Umbilical cord (tissue), 2 donors: ENCODE results near the gene ELAVL2. TPM values are rescaled to one million over a fixed set of nuclear protein-coding genes. Genes with fewer than 3 reads are reported as not detected.

Experiments
- DNase-seq: peaks from one replicate; pipeline ENCODE4 v3.0.0-alpha.2; 2015; ENCODE audit warnings: low spot score
- total RNA-seq: library from RNA; depleted of rRNA; stranded (reverse); fragments of >200 nt; gene quantifications from one replicate; pipeline ENCODE4 v1.2.3, GENCODE V29; 2014; ENCODE audit warnings: low replicate concordance; ENCODE audit not compliant: insufficient read depth

The ELAVL2 gene
- 7.2 TPM for total RNA-seq

DNA sequence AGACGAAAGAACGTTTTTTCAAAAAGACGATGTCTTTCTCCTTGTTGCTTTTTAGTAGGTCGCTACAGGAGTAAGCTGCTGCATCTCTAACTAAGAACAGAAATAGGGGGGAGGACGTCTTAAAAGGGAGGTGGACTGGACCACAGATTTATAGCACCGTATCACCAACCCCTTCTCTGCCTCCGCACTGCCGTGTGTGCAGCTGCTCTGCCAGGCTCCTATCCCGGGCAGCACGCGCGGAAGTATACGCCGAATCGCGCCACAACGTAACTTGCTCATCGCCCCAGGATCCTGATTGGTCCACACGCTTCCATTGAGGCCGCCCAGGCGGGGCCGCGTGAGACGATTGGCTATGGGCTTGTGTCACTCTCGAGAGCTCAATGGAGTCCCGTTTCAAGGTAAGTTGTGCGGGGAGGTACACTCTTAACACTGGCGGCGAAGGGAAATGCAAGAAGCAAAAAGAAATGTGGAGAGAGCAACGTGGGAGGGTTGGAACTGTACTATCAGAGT is at the start of gene ELAVL2:
Gene ELAVL2, minus strand, starts transcription at position 121 of the 510 bp plus-strand sequence. CDS start 64,006 bp downstream, outside the sequence.
- DNase-seq = peak; percentile 99

DNA sequence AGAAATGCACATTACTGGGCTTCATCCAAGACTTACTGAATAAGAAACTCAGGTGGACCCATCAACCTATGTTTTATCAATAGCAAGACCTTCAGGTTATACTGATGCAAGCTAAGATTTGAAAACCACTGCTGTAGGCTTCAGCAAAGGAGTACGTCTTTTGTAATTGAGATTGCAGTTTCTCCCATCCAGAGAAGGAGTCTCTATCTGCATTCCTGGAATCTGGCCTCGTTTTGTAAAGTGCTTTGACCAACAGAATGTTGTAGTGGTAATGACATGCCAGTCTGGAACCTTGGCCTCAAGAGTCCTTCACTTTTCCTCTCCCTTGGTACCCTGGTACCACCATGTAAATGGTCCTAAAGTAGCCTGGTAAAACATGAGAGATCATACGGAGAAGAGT is 32.2 kb upstream of the ELAVL2 start:
- no peak for DNase-seq

DNA sequence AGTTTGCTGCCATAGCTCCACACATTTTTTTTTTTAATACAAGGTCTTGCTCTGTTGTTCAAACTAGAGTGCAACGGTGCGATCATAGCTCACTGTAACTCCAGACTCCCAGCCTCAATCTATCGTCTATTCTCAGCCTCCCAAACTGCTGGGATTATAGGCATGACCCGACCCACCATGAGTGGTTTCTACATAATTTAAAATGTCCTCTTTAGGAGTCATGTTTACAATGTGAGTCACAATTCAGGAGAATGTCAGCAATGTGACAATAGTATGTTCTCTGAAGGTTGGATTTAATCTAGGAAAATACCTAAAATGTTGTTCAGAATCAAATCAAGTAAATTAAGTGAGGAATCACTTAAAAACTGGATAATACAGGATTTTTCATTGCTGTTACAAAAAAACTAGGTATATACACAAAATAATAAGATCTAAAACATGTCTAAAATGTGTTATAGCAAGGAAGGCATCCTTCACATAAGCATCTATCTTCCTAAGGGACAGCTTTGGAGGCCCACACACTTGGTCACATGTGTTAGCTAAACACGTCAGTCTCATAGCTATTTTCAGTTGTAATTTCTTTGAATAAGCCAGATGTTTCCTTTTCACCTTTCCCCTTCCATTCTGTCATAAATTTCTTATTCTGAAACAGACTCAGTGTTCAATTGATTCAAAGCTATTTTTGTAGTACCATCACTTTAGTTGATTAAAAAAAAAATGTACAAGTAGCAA is 30.0 kb upstream of the ELAVL2 start:
- DNase-seq = no peak

DNA sequence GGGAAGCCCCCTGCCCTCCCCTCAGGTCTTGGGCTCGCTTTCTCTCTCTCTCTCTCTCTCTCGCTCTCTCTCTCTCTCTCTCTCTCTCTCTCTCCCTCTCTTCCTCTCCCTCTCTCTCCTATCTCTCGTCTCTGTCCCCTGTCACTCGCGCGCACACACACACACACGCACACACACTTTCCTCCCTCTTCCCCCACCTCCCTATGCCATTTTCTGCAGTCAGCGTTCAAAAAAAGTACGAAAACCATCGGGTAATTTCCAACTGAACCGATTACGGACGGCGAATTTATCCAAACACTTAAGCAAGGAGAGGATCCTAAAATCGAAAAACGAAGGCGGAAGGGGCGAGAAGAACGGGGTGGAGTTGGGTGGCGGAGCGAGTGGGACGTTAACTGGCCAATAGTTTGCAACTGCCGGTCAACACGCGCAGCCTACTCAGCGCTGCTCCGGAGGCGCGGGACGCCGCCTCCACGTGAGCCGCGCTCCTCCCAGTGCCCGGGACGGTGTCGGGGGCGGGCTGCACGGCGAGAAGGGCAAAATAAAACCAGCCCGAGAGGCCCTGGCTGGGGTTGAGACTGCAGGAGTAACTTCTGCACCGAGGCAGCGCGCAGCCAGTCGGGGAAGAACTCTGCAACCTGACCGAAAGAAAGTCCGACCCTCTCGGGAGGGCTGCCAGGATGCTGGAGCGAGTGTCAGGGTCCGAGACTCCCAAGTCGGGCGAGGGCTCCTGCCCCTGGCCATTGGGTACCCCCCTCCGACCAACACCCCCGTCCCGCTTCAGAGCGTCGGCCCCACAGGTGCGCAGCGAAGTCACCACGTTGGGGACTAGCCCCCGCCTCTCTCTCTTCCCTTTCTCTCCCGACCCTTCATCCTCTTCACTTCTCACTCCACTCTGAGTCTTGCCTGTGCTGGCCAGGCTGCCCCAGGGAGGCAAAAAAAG is 24.9 kb upstream of the ELAVL2 start:
- DNase-seq = peak; percentile 69

DNA sequence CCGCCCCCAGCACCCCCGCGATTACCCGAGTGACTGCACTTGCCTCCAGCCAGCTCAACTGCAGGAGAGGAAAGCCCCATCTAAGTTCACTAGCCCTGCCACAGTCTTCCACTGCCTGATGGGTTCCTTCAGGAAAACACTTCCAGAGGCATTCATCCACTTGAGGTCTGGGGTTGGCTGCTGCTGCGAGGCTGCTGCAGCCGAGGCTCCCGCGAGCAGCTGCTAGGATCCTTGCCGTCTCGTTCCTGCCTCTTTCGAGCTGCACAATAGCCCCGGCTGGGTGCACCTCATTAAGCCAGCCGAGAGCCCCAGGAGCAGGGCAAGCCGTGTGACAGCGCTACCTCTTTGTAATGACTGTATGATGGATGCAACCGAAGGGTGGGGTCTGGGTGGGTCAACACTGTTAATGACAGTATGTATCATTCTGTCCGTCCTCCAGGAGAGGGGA is 24.2 kb upstream of the ELAVL2 start:
- peak; percentile 34 for DNase-seq

DNA sequence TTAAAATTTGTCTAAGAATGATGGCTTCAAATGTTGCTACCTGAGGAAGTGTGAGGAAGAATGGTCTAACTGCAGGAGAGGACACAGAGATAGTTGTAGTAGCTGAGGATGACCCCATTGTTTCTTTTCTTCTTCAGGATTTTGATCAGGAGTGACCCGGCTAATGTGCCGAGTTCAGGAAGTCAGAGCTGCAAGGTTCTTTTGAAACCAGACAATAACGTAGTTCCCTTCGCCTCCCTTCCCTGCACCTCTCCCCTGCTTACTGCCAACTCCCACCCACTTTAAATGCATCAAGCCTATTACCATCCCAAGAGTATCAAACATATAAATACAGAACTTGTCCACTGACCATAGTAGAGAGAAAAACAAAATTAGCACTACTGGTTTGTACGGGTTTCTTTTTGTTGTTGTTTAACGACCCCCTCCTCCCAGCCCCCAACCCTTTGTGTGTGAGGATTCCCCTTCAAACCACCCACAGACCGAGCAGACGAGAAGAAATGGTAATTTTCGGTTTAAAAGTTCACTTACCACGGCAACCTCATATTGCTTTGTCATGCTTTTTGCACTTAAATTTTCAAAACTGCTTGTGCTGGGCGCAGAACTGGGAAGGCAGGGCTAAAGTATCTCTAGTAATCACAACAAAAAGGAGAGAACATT is 23.5 kb upstream of the ELAVL2 start:
- peak; percentile 8 for DNase-seq

DNA sequence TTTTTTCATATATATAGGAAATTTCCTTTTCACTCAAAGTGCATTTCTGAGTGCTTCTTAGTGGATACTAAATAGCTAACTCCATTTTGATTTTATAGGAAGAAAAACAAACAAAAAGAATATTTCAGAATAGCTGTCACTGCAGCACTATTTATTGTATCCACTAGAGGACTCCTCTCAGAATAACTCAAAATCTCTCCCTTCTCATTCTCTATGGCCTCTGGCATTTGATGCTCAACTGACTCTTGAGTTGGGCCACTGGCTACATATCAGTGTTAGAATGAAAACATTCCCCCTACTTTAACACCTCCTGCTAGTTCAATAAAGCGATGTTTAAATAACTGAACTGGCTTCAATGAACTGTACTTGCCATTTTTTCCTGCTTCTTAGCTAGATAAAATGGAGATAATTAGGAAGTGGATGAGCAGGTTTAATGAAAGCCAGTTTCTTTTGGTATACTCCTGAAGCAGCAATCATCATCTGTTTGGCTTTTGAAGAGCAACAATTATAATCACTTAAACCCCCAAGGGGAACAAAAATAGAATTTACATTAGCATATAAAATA is 16.6 kb upstream of the ELAVL2 start:
- DNase-seq = no peak

DNA sequence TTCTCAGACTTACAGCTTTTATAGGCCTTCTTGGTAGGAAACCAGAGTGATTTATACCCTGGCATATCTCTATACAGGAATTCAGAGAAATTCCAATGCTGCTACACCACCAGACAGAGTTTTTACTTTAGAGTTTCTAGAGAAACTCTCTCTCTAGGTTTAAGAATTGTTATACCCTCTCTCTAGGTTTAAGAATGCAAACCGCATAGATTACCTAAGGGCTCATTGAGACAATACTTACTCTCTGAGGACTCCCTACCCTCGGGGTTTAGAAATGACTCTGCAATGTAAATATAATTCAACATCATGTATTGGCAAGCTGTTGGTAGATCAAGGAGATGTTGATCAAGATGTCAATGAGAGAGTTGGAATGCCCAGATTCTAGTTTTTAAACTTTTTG is 15.3 kb upstream of the ELAVL2 start:
- no peak for DNase-seq

DNA sequence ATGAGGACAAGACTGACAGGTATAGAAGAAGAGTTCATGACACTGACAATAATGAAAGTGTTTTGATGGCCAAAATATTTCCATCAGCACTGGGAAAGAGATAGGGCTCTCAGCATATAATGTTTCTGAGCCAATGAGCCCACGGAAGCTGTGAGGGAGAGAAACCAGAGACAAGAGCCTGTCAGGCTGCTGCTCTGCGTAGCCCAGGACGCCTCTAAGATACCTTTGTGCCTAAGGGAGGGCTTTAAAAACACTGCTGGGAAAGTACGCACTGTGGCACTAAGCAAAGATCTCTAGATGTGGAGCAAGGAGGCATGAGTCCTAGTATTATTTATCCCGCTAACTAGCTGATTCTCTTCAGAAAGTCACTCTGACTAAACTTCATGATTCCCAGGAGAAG is 11.0 kb upstream of the ELAVL2 start:
- no peak for DNase-seq

DNA sequence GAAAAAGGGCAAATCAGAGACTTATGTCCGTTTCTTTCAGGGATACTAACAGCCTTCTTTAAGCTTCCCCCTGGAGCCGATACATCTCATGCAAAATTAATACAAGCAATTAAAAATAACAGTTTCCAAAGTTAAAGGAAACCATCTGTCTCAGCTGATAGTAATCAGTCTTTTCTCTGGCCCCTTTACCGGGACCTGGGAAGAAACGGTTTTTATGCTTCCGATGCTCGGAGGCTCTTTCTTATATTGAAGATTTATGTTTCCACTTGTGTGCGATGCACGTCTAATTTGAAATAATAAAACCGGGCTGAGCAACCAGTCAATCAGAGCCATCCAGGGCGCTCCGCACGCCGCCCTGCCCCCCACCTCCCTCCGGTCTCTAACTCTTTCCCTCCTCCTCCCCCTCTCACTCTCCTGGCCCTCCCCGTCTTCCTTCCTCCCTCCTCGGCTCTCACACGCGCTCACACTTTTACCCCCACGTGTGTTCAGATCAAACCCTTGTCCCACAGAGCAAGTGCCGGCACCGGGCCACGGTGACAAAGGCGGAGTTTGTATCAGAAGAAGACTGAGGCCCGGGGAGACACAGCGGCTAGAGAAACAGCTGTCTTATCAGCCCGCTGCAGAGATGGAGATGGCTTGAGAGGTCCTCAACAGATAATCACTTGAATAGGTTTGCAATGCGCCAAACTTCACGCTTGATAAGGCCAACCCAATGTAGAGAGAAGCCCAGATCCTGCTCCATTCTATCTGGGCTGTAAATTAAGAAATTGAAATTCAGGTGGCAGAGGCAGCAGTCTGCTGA is 5.1 kb upstream of the ELAVL2 start:
- DNase-seq = no peak

DNA sequence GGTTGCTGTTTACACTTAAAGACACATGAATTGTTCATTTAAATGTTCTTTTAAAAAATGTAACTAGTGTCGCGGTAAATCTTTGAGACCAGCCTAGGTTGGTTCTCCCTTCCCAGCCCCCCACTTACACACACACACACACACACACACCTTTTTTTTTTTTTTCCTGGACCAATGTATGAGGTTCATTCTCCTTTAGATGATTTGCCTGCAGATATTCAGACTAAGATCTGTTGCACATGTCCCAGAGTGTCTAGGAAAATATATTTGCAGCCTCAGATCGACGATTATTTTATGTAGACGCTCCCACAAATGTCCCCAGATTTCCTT is 4.4 kb upstream of the ELAVL2 start:
- DNase-seq = no peak

DNA sequence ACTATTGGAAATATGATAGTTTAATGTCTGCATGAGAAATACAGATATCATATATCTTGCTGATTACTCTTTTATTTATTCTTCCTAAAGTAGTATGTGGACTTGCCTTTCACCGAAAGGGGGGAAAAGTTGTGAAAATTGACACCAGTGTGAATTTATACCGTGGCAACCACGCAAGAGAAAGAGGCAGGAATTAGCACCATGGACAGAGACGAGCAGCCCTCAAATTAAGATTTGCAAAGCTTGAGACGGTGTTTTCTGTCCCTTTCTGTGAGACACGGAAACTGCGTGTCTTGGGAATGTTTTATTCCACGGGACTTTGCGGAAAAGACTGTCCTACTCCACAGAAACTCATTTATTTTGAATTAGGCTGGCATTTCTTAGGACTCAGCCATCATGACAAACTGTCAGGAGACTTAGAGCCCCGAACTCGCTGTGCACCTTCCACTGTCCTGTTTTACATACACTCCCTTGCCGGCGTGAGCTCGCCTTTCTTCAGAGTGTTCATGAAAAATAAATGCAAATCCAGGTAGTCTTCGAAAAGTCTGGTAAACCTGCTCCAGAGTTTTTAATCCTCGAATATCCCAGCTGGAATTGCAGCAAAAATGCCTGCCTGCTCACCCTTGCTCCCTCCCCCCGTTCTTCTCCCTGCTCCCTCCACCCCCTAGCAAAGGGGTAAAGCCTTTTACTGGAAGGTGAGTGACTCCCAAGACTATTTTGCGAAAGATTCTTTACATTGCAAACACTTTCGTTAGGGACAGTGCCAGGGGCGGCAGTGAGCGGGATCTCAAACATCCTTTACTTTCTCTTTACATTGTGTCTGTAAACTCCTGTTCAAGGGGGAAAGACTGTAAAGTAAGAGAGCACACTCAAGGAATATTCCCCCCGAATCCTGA is 3.8 kb upstream of the ELAVL2 start:
- DNase-seq = peak; percentile 66

DNA sequence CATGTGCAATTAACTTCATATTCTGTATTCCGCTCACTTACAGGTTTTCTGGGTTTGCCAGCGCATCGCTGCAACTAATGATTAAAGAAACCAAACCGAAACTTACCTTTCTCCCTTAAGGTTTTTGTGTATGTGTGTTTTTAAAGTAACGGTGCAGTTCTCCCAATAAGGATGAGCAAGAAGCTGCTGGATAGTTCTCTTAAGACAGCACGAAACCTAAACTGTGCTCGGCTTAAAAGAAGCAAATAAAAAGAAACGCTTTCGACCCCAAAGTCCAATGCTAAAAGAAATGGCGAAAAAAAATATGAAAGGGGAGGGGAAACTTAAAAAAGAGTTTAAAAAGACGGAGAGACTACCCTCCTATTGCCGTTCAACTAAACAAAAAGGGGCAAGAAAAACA is 340 bp downstream of the ELAVL2 start:
- peak; percentile 50 for DNase-seq

DNA sequence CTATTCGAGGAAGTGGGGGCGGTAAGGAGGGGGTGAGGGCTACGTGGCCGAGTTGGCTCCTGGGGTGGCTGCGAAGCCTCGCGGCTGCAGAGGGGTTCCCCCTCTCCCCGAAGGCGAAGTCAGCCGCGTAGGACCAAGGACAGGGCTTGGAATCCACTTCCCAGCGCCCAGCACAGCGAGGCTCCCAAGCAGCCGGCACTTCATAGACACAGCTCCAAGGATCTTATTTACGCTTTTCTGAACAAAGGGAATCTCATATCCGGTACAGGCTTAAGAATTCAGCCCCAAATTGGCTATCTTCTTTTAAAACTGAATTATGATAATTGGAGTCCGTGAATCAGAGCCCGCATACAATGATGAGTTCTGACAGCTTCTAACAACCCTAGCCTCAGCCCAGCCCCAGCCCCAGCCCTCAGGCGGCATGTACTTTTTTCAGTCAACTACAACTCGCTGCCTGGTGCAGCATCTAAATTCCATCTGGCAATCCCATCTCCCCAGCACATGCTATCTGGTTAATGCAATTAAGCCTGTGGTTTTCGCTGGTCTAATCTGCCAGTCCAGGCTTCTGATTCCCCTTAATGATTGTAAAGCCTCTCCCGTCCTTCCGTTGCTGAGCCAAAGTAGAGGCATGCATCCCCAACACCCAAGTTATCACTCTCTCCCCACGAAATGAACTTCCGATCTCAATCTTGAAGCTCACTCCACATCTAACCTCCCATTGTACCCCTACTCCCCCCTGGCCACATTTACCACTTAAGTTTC is 1.0 kb downstream of the ELAVL2 start:
- DNase-seq = peak; percentile 67

DNA sequence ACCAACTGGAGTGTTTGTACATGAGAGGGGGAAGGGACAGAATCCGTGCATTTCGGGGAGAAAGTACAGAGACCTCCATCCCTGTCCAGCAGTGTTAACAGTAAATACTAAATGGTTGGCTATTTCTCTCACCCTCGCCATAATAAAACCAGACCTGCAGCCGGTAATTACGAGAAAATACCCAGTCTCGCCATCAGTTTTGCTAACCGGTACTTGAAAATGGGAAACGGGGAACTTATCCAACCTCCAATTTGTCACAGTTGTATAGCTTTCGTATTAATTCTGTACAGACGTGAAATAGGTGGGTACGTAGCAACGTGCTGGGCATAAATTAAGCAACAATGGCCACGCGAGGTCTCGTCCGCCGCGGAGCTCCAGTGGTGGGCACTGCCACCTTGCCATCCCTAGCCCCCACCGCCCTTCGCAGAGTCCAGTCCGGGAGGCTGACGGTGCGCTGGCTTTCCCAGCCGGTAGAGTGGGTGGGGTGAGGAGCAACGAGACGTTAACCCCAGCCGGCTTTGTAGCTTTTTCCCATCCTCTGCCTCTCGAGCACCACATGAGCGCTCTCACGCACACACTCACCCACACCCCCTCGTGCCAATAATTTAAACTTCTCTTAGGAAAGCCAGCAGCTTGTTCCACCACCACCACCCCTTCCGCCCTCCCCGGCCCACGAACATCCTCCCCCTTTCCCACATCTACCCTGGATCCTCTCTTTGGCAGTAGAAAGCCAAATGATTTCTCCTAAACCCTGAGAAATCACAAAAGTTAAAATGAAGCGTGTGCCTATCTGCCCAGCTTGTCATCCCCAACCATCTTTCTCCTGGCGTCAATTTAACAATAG is 1.8 kb downstream of the ELAVL2 start:
- DNase-seq = no peak

DNA sequence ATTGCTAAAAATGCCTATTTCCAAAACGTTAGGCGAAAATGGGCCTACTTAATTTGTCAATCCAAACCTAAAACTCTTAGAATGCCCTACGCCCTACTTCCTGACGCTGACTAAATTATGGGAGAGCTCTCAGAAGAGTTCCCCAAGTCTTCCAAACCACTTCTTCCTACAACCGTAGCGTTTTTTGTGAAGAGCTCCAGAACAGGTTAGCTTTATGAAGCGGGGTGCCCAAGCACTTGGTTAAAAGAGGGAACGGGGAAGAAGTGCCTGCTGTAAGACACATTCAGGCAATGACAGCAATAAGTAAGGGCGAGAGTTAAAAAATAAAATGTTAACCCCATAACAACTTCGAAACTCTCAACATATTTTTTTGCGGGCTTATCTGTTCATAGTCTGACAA is 2.8 kb downstream of the ELAVL2 start:
- no peak for DNase-seq

DNA sequence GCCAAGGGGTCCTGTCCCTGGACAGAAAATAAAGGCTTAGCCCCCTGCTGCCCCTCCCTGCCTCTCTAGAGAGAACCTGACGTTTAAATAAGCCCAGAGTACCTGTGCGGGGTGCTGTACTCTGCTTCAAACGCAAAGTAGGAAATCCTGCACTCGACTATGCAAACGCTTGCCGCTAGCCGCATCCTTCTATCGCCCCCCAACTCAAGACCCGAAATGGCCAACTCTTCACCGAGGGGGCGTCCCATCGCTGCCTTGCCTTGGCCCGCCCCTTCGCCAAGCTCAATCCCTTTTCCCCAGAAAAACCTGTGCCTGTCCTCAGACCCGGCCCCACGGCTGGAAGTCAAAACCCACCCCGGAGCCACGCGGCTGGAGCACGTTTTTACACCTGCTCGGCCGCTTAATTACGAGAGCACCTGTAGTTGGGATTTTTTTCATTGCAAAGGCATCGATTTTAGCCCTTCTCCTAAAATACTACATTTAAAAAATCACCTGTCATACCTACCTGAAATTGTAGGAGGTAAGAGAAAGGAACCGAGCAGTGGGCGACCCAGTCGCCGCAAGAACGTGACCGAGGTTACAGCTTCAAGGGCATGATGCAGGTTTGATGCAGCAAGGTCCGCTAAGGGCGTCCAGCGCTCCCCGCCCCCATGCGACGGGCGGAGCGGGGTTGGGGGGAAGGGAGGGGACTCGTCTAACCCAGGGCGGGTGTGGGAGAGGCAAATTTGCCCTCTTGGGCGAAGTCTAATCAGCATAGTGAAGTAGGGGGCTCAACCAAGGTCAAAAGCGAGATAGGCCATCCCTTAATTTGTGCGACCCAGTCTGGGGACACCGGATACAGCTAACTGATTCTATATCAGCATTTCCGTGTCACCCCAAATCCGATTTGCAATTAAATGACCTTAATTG is 3.5 kb downstream of the ELAVL2 start:
- DNase-seq = no peak
